ENCODE results near the gene ACTRT3. TPM values are rescaled to one million over a fixed set of nuclear protein-coding genes. Genes with fewer than 3 reads are reported as not detected.

Gene ACTRT3
- total and polyA plus RNA-seq, 2 of the 13 experiments (the other 11 are each of a cell fraction or from before 2014, with no cell fraction given): 0.42 to 0.97 TPM

- TF ChIP-seq ZNF646 (CRISPR knock-in tag; IDR thresholded peaks at IDR 0.05) (no peak), IRF1 (CRISPR knock-in tag; IDR thresholded peaks at IDR 0.05; ENCODE audit: low read depth) (no peak), KMT2A (CRISPR knock-in tag; IDR thresholded peaks at IDR 0.05) (no peak), ZNF850 (CRISPR knock-in tag; conservative IDR thresholded peaks at IDR 0.05) (no peak), ZNF34 (CRISPR knock-in tag; IDR thresholded peaks at IDR 0.05; ENCODE audit: borderline replicate concordance) (no peak), ATF7-NPFF (CRISPR knock-in tag; IDR thresholded peaks at IDR 0.05; ENCODE audit: low read depth) (no peak), PHB2 (IDR thresholded peaks at IDR 0.05; ENCODE audit: partially characterized antibody) (no peak), SP140L (CRISPR knock-in tag; IDR thresholded peaks at IDR 0.05; ENCODE audit: borderline replicate concordance) (0 out of 2 replicates have a peak, but pooled peaks have one; percentile 23), MXI1 (IDR thresholded peaks at IDR 0.05; ENCODE audit: borderline replicate concordance, low read depth, low read length) (0 out of 3 replicates have a peak, but pooled peaks have one; percentile 34), ZSCAN12 (CRISPR knock-in tag; IDR thresholded peaks at IDR 0.05) (no peak), DR1 (CRISPR knock-in tag; IDR thresholded peaks at IDR 0.05) (no peak), NKX3-1 (CRISPR knock-in tag; IDR thresholded peaks at IDR 0.05) (0 out of 2 replicates have a peak, but pooled peaks have one; percentile 2), POLR2AphosphoS5 (IDR thresholded peaks at IDR 0.05; ENCODE audit: low read depth, low read length) (peak; percentile 29; the same call in 1 of the 2 replicates), ZNF510 (CRISPR knock-in tag; IDR thresholded peaks at IDR 0.05; ENCODE audit: low read depth) (no peak), ZNF503 (CRISPR knock-in tag; IDR thresholded peaks at IDR 0.05) (no peak), CBFB (CRISPR knock-in tag; IDR thresholded peaks at IDR 0.05) (no peak), ZNF558 (CRISPR knock-in tag; IDR thresholded peaks at IDR 0.05; ENCODE audit: borderline replicate concordance) (0 out of 2 replicates have a peak, but pooled peaks have one; percentile 43), ZBTB14 (CRISPR knock-in tag; IDR thresholded peaks at IDR 0.05) (no peak), ZMYM4 (CRISPR knock-in tag; IDR thresholded peaks at IDR 0.05) (no peak), GATAD2A (CRISPR knock-in tag; IDR thresholded peaks at IDR 0.05) (peak; percentile 7; the same call in 1 of the 2 replicates), PRMT3 (CRISPR knock-in tag; IDR thresholded peaks at IDR 0.05; ENCODE audit: borderline replicate concordance, low read depth) (no peak)
Observed at GRCh38 chr3:169772305-169772896, 3.0 kb upstream of the ACTRT3 start (continued).
